NOMO-1 treated with DMSO at 0.1 percent for 48 hours (cell line): ENCODE data around the gene FLRT2.

Experiments
- DNase-seq: peaks from one replicate; lab custom pipeline; 2025; ENCODE audit not compliant: unreplicated experiment; lab: John Stamatoyannopoulos, UW

FLRT2 gene

DNA sequence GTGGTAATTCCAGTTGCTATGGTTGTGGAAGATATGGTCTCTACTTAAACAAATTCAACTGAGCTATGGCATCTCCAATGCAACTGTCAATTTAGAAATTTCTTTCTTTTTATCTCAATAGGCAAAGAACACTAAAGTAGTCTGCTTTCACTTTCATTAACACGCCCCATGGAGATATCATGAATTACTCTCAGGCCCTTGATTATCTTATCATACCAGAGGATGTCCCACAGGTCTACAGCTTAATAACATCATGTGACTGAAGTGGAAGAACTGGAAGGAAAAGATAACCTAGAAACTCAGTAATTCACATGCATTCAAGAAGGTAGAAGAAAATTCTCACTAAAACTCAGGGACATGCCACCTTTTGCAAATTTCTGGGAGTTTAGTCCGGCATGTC, 114.3 kb downstream of the FLRT2 start:
- DNase-seq: no peak

DNA sequence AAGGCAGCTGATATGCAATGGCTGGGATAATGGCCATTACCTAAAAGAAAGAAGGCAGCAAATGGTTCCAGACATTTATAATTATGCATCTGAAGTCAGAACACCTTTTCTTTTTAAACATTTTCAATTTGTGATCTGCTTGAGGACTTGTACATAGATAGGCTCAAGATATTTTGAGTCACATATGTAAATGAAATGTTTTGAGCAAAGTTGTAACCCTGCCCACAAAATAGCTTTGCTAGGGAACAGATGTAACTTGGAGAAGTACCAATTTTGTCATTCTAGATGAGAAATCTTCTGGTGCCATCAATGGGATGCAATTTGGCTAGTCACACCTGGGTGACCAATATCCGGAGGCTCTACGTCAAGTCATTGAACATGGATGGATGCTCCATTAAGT, 123.1 kb downstream of the FLRT2 start:
- DNase-seq: no peak

GRCh38 chr14:85660243-85660922, 130.4 kb downstream of the FLRT2 start:
- DNase-seq: no peak

GRCh38 chr14:85662096-85662495, 132.2 kb downstream of the FLRT2 start:
- no peak for DNase-seq

- DNase-seq: no peak
These were observed 133.3 kb downstream of the FLRT2 start for GRCh38 chr14:85663256-85663655.

DNA sequence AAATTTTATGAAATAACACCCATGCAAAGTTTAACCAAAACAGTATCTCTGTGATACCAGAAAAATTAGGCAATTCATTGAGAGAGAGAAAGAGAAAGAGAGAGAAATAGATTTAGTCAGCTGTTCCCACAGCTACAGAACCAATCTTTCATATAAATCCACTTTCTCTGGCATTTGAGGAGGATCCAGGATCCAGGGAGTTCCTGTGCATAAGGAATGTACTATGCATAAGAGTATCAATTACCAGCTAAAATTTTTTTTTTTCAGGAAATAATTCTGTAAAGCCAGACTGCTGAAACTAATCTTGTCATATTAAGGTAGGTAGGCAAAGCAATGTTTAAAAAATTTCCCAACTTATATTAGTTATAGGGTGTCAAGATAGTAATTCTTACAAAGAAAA, 133.7 kb downstream of the FLRT2 start:
- no peak for DNase-seq

DNA sequence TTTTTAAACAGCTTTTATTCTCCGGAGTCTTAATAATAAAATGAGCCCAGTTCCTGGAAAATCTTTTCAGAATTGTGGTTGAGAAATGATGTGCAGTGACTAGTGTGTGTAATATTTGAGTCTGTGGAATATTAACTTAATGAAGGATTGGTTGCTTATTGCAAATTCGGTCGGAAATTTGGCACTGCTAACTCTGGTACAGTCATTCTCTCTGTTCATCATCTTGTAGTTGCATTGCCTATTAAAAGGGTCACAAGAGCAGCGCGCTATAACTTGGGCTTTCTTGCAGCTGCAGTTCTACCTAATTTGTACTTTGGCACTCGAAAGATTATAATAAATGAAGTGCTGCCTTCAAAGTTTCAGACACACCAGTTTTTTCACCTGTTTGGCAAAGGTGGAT, 146.0 kb downstream of the FLRT2 start:
- DNase-seq: no peak

DNA sequence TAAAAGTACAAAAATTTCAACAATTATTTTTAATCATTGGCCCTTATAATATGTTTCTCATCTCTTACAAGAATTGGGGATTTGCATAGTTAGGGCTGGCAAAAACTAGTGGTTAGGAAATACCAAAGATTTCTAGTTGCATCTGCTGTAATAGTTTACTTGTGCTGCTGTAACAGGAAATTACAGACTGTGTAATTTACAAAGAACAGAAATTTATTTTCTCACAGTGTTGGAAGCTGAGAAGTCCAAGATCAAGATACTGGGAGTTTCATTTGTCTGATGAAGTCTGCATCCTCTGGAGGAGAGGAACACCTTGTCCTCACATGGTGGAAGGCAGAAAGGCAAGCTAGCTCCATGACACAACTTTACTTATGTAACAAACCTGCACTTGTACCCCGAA, 157.0 kb downstream of the FLRT2 start:
- DNase-seq: no peak

DNA sequence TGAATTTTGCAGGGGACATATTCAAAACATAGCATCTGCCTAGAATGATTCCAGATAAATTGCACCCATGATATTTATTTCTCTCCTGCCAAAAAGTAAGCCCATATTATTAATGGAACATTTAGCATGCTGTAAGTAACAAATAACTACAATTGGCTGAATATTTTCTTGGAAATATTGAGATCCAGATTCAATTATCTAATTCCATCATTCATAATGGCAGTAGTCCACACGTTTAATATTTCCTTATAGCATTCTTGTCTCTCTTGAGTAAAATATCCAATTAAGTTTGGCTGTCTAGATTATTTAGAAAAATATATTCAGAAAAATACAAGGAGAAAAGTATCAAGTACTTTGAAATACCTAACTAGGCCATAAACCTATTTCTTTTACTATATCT, 157.5 kb downstream of the FLRT2 start:
- no peak for DNase-seq

- DNase-seq: no peak
These were observed 158.1 kb downstream of the FLRT2 start for GRCh38 chr14:85688006-85688405.

DNA sequence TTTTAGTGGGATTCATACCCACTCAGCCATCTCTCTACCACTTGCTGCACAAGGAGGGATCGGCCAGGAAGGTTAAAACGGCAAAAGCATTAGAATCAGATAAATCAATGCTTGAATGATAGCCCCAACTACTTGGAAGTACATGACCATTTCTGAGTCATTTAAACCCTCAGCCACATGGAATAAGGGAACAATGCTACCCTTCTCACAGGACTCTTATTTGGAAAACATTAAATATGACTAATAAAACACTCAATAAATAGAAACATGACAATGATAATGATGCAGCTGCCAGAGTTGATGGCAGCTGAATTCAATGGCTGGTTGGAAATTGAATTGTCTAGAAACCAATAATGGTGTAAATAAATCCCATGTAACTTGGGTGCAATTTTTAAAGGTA, 165.4 kb downstream of the FLRT2 start:
- DNase-seq: no peak

DNA sequence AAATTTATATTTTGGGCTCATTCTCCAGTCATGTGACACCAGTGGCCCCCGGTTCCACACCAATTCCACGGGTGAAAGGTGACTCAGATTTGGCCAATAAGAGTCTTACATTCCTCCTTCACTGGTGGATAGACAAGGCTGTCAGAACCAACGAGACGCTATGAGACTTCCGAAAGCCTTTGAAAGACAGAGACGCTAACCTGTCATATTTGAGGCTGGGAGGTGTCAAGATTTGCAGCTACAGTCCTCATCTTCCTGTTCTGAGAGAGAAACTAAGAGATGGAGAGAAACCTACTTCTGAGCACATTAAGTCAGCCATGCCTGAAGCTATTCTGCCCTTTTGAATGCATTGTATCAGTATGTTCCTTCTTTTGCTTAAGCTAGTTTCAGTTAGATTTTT, 171.2 kb downstream of the FLRT2 start:
- no peak for DNase-seq

DNA sequence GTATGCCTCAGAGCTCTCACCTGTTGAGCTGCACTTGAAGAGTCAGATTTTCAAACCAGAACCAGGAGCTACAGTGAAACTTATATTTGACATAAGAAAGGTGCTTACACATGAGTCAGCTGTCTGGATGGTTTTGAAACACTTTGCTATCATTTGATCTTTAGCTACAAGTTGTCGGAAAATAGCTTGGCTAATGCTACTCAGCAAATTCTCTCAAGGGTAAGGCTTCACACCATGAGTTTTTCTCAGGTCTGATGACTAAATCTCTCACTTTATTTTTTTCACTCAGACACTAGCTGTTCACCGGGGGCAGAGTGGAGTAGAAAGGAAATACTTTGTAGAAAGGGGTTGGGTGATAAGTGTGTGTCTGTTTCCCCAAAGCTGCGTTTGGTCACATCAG, 171.8 kb downstream of the FLRT2 start:
- DNase-seq: no peak

GRCh38 chr14:85702191-85702590, 172.2 kb downstream of the FLRT2 start:
- DNase-seq: no peak

DNA sequence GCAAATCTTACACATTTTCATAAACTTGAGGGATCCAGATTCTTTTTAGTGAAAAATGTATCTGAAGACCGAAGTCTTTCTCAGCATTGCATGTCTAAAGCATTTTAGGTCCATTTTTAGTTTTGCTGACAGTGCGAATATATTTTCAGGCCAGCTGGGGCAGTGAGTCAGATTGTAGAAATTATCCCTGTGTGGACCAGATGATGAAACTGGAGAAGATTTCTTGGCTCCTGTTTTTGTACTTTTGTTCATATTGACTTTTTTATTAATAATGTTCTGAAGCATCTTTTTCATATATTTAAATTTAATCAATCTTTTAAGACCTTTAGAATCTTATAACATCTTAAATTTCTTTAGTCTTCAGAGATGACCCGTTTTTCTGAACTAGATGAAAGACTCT, 173.1 kb downstream of the FLRT2 start:
- DNase-seq: no peak
